Mammary epithelial cell (primary cell): ENCODE results near the gene HTR3E.

Experiments
- CTCF ChIP-seq, 2 donors: IDR thresholded peaks in 1 of 2; conservative IDR thresholded peaks in 1 of 2; 2 replicates each; pipeline ENCODE4 v1.5.1; 2011 to 2012; ENCODE audit warnings: inconsistent platforms in 2 of 2, low read length in 2 of 2, mild to moderate bottlenecking in 2 of 2, control low read depth in 1 of 2, low read depth in 1 of 2; ENCODE audit not compliant: insufficient read depth in 1 of 2; ENCODE audit errors: extremely low read depth in 1 of 2
- EZH2 ChIP-seq: IDR thresholded peaks from 2 replicates; pipeline ENCODE4 v1.6.1; 2012; ENCODE audit warnings: low read length, inconsistent platforms, borderline replicate concordance

GRCh38 chr3:184126006-184126405 lies 29.1 kb downstream of the HTR3E start:
- no peak for TF ChIP-seq CTCF (conservative IDR thresholded peaks at IDR 0.05 in 1 of 2, IDR thresholded peaks at IDR 0.05 in 1 of 2; ENCODE audit: extremely low read depth in 1 of 2, insufficient read depth in 1 of 2, low read depth in 1 of 2, low read length in 2 of 2)
- TF ChIP-seq EZH2 = no peak
